ENCODE measurements around the gene CNP. TPM values are rescaled to one million over a fixed set of nuclear protein-coding genes. Genes with fewer than 3 reads are reported as not detected.

Gene CNP
- total and polyA plus RNA-seq, 7 donors: 24.0 to 71.3 (median 52.0) TPM

DNA sequence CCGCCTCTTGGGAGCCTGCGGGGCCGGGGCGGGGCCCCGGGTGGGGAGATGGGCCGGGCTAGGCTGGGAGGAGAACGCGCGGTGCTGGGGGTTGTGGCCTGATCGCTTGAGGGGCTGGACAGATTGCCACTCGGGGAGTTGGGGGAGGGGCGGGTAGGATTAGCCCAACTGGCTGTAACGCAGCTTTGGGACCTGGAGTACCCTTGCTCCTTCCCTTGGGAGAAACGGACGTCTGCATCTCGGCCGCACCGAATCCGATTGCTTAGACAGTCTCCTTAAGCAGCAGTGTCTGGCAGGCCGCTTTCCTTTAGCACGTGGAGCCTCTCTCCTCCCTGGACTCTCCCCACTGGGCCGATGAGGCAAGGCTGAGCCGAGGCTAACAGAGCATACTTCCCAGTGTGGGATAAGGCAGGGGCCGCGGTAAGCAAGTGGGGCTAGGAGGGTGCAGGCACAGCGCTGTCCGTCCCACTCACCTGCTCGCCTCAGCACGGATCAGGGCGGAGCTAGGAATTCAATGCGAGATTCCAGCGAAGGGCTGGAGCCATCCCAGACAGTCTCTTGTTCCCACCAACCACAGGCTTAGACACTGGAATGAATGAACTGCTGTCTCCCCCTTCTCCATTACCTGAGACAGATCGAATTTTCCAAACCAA, 47.3 kb upstream of the CNP start:
- TF ChIP-seq, protein P1, sequence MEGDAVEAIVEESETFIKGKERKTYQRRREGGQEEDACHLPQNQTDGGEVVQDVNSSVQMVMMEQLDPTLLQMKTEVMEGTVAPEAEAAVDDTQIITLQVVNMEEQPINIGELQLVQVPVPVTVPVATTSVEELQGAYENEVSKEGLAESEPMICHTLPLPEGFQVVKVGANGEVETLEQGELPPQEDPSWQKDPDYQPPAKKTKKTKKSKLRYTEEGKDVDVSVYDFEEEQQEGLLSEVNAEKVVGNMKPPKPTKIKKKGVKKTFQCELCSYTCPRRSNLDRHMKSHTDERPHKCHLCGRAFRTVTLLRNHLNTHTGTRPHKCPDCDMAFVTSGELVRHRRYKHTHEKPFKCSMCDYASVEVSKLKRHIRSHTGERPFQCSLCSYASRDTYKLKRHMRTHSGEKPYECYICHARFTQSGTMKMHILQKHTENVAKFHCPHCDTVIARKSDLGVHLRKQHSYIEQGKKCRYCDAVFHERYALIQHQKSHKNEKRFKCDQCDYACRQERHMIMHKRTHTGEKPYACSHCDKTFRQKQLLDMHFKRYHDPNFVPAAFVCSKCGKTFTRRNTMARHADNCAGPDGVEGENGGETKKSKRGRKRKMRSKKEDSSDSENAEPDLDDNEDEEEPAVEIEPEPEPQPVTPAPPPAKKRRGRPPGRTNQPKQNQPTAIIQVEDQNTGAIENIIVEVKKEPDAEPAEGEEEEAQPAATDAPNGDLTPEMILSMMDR (IDR thresholded peaks at IDR 0.05): no peak
- TF ChIP-seq EP300 (IDR thresholded peaks at IDR 0.05): no peak
- no peak for TF ChIP-seq POLR2AphosphoS5 (IDR thresholded peaks at IDR 0.05)
- TF ChIP-seq POLR2A (IDR thresholded peaks at IDR 0.05): no peak
- DNase-seq: no peak
- WGBS, 2 donors: 3 to 13% methylated on average over 33 of the region's 33 CpGs
- Histone ChIP-seq H3K4me3 (peak overlapping the region; percentile 58 to 85 (median 74)), H3K4me1 (peaks cover 0 to 33% (median 24%) of the 10 kb centered on the region in 4 donors), H3K27me3 (no peaks in the 10 kb centered on the region), H3K27ac (peak overlapping the region; percentile 87 to 96 (median 91)), H3K36me3 (no peaks in the 10 kb centered on the region), H3K9me3 (no peaks in the 10 kb centered on the region)
- intact Hi-C loops (cut with DNase I): loop anchor here (2.0 to 5.0 kb wide), 2 partner anchors 48 to 107 kb away; partner anchors contain the start of genes CNP, FKBP10 and P3H4

DNA sequence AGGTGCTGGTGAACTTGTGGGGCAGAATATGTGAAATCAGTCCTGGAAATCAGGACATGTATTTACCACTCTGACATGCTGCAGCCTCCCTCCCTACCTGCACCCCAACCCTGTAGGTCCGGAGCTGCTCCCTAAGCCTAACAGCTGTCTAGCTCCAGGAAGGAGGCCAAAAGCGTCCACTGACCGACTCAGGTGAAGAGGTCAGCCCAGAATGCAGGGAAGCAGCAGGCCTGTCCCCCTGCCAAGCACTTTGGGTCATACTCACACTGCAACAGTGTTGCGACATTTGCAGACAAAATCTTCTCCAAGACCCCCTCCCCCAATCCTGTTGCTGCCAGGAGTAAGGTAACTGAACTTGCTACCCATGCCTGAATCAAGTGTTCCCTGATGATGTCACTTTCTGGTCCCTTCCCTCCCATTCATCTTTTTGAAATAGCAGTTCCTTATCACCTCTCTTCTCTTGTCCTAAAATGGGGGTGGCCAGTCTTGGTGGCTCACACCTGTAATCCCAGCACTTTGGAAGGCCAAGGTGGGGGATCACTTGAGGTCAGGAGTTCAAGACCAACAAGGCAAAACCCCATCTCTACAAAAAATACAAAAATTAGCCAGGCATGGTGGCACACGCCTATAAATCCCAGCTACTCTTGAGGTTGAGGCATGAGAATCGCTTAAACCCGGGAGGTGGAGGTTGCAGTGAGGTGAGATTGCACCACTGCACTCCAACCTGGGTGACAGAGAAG, 46.6 kb upstream of the CNP start:
- 79 to 89% methylated on average over 7 of the region's 7 CpGs for WGBS, 2 donors
- intact Hi-C loops (cut with DNase I): loop anchor here (2.0 to 5.0 kb wide), 2 partner anchors 47 to 108 kb away; partner anchors contain the start of genes CNP, FKBP10 and P3H4
- peak; percentile 75 for DNase-seq
- Histone ChIP-seq H3K4me1 (peaks cover 0 to 33% (median 24%) of the 10 kb centered on the region in 4 donors), H3K36me3 (no peaks in the 10 kb centered on the region), H3K27me3 (no peaks in the 10 kb centered on the region), H3K4me3 (peak overlapping the region in 1 of 4 donors; percentile 58), H3K9me3 (no peaks in the 10 kb centered on the region), H3K27ac (peak overlapping the region; percentile 87 to 96 (median 91))
- TF ChIP-seq POLR2A (IDR thresholded peaks at IDR 0.05) (no peak), POLR2AphosphoS5 (IDR thresholded peaks at IDR 0.05) (no peak), EP300 (IDR thresholded peaks at IDR 0.05) (no peak)
- TF ChIP-seq, protein P1 (IDR thresholded peaks at IDR 0.05): no peak

DNA sequence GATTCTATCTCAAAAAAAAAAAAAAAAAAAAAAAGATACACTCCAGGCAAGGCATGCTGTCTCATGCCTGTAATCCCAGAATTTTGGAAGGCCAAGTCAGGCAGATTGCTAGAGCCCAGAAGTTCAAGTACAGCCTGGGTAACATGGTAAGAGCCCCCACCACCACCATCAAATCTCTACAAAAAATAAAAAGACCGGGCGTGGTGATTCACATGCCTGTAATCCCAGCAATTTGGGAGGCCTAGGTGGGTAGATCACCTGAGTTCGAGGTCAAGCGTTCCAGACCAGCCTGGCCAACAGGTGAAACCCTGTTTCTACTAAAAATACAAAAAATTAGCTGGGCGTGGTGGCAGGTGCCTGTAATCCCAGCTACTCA, 46.0 kb upstream of the CNP start:
- WGBS, 2 donors: 87 to 97% methylated on average over 5 of the region's 5 CpGs
- no peaks in the 10 kb centered on the region for H3K36me3 ChIP-seq
- peaks cover 0 to 33% (median 24%) of the 10 kb centered on the region in 4 donors for H3K4me1 ChIP-seq
- H3K9me3 ChIP-seq: no peaks in the 10 kb centered on the region
- intact Hi-C loops (cut with DNase I): no loop called here
- DNase-seq: no peak
- TF ChIP-seq POLR2A (IDR thresholded peaks at IDR 0.05) (no peak), EP300 (IDR thresholded peaks at IDR 0.05) (no peak), POLR2AphosphoS5 (IDR thresholded peaks at IDR 0.05) (no peak)
- TF ChIP-seq, protein P1 (IDR thresholded peaks at IDR 0.05): no peak
- H3K27ac ChIP-seq: no peak overlapping the region
- no peaks in the 10 kb centered on the region for H3K27me3 ChIP-seq
- no peak overlapping the region for H3K4me3 ChIP-seq

DNA sequence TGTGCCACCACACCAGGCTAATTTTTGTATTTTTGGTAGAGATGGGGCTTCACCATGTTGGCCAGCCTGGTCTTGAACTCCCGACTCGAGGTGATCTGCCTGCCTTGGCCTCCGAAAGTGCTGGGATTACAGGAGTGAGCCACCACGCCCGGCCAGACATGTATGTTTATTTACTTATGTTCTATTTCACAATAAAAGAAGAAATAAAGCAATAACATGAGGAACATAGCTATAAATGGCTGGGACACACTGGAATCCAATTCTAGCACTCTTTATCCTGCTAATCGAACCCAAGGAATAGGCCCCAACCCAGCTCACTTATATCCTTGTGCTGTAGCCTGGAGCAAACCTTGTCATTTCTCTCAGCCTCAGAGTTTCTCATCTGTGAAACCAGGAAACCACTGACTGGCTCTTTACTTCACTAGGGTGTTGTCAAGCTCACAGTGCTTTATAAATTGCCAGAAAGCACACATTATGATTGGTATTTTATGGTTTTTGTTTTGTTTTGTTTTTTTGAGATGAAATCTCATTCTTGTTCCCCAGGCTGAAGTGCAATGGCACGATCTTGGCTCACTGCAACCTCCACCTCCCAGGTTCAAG, 40.5 kb upstream of the CNP start:
- intact Hi-C loops (cut with DNase I): no loop called here
- no peak for TF ChIP-seq POLR2A (IDR thresholded peaks at IDR 0.05)
- TF ChIP-seq, protein P1 (IDR thresholded peaks at IDR 0.05): no peak
- no peak for TF ChIP-seq EP300 (IDR thresholded peaks at IDR 0.05)
- no peak for TF ChIP-seq POLR2AphosphoS5 (IDR thresholded peaks at IDR 0.05)
- Histone ChIP-seq H3K36me3 (no peaks in the 10 kb centered on the region), H3K27me3 (no peaks in the 10 kb centered on the region), H3K4me1 (peaks cover 0 to 18% (median 11%) of the 10 kb centered on the region in 4 donors), H3K27ac (no peak overlapping the region), H3K9me3 (no peaks in the 10 kb centered on the region), H3K4me3 (no peak overlapping the region)
- DNase-seq: no peak
- 24 to 67% methylated on average over 7 of the region's 7 CpGs for WGBS, 2 donors
